UCSD-AML1 (cell line): ENCODE measurements around the gene KCNRG.
"Not testable (repeated sequence)": the region's sequence is repeated elsewhere in the genome, so short reads cannot be mapped to it uniquely, and the experiment has no call there.

ENCODE experiments used
- DNase-seq: peaks from one replicate; lab custom pipeline; 2025; ENCODE audit not compliant: unreplicated experiment; lab: John Stamatoyannopoulos, UW

The KCNRG gene

GRCh38 chr13:50011461-50011860 lies 3.8 kb upstream of the KCNRG start:
- DNase-seq = no peak

- no peak for DNase-seq
These were observed 2.7 kb upstream of the KCNRG start for GRCh38 chr13:50012396-50013169.

DNA sequence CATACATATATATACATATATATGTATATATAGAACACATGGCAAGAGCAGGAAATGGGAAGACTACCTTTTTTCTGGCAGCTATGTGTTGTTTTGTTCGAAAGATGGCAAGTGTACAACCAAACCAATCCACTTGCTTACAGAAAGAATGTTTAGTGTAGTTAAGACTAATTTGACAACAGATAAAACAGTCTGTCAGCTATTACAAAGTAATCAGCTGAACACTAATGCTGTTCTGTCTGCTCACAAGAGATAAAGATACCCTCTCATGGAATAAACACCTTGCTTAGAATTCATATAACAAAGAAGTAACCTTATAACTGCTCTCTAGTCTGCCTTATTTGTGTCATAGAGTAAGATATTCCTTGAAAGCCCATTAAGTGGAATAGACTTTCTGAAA lies 858 bp upstream of the KCNRG start:
- no peak for DNase-seq

- DNase-seq = no peak
These were observed 506 bp downstream of the KCNRG start for GRCh38 chr13:50015750-50016149.

- no peak for DNase-seq
These were observed 1.2 kb downstream of the KCNRG start for GRCh38 chr13:50016444-50016843.

DNA sequence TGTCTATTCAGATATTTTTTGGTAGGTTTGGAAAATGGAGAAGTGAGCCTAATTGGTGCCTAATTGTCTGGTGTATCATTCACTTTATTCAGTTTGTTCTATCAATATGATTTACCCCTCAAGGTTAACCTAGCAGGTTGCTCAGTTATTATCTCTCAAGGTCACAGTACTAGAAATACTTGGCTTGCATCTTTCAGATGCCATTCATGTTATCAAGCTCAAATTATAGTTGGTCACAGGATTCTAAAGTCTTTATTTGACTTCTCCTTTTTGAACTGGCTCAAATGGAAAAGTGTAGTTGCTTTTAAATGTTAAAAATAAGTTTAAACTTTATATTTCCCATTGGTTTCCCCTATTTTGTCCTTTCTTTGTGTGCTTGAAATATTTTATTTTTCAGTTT lies 2.6 kb downstream of the KCNRG start:
- DNase-seq = no peak

- DNase-seq = no peak
These were observed 10.2 kb downstream of the KCNRG start for GRCh38 chr13:50025436-50025835.

- DNase-seq = no peak
These were observed 11.7 kb downstream of the KCNRG start for GRCh38 chr13:50026788-50027473.

DNA sequence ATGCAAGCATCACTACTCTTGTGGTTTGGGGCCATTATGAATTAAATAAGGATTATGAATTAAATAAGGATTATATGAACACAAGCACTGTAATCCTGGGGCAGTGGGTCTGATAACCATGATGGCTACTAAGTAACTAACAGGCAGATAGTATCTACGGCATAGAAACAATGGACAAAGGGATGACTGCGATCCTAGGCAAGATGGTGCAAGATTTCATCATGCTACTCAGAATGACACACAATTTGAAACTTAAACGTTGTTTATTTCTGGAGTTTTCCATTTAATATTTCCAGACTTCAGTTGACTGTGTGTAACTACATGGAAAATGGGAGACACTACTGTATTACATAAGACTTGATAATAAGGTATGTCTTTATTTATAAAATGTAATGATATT lies 15.1 kb downstream of the KCNRG start:
- no peak for DNase-seq

DNA sequence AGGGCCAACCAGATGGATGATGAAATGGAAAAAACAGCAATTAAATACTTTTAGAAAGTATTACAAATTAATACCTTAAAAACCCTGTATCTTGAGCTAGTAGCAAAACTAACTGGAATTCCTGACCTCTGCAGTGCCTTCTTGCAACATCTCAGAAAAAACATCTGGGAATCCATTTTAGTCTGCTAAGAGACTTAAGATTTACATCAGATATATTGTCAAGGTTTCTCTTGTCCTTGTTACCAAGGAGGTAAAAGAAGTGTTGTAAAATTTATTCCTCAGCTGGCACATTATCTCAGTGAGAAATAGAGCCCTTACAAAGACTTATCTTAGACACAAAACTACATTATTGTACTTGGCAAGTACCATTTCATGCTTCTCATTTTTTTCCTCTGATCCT lies 18.5 kb downstream of the KCNRG start:
- DNase-seq = no peak

DNA sequence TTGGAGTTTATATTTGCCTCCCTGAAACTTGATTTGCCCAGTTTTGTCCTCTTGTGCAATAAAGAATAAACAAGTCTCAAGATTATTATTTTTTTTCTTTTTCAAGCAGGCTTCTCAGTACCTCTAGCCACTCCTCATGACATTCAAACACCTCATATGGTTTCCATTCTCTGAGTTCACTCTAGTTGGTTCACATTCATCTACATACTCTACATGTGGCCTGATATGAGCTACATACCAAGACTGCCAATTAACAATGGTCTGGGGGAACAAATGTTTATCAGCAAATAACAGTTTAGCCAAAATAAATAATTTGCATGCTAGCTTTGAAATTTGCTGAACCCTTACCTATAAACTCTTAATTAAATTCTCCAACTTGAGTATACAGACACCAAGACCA lies 22.5 kb downstream of the KCNRG start:
- no peak for DNase-seq

- no peak for DNase-seq
These were observed 23.0 kb downstream of the KCNRG start for GRCh38 chr13:50038266-50038665.

GRCh38 chr13:50052478-50052877 lies 37.2 kb downstream of the KCNRG start:
- no peak for DNase-seq

DNA sequence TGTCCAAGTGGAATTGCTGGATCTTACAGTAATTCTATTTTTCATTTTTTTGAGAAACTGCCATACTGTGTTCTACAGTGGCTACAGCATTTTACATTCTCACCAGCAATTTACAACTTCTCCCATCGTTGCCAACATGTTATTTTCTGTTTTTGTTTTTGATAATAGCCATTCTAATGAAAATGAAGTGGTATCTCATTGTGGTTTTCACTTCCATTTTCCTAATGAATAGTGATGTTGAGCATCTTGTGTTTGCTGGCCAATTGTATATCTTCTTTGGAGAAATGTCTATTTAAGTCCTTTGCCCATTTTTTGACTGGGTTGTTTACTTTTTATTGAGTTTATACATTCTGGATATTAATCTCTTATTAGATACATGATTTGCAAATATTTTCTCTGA lies 38.6 kb downstream of the KCNRG start:
- no peak for DNase-seq

GRCh38 chr13:50055454-50055853 lies 40.2 kb downstream of the KCNRG start:
- DNase-seq = no peak

DNA sequence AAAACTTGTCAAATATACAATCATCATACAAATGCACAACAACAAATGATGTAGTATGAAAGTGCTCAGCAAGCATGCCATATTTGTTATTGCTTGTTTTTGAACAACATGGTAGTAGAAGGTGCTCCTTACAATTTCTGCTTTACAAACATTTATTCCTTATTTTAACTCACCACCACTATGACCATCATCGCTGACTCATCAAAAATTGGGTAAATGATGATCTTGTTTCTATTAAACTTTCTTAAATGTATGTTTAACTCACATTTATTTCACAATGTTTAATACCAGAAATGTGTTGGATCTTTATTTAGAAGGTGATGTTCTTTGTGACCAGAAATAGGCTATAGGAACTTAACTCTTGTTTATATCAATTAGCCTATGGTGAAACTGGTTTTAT lies 45.5 kb downstream of the KCNRG start:
- DNase-seq = no peak

- not testable (repeated sequence) for DNase-seq
These were observed 47.1 kb downstream of the KCNRG start for GRCh38 chr13:50062336-50062735.

DNA sequence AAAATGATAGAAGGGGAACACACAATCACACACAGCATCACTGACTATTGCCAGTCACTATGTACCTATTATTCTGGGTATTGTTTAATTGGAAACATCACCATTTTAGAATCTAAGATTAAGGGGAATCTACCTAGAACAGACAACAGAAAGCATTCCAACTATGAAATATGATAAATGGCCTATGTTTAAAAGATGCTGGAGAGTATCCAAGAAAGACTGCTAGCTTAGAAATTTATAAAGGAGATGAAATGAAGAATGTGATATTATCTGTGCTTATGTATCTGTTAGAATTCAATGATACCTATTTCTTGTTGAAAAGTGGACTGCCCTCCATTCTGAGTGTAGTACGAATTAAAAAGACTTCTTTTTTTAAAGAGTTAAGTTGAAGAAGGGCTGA lies 50.5 kb downstream of the KCNRG start:
- no peak for DNase-seq

DNA sequence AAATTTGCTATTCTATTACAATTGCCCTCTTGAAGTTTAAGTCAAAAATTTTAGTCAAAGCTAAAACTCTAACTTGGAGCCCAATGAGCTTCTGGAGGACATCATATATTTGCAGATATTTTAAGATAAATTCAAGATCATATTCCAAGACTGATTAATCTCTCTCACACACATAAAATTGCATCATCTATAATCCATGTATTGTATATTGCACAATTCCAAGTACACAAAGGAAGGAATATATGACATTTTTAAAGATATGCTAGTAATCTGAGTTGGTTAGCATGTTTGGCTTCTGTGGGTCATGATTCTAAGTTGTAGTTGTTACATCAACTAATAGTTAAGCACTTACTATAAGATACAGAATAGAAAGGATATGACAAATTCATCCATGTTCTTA lies 53.3 kb downstream of the KCNRG start:
- no peak for DNase-seq

GRCh38 chr13:50069261-50069660 lies 54.0 kb downstream of the KCNRG start:
- DNase-seq = no peak

- no peak for DNase-seq
These were observed 54.9 kb downstream of the KCNRG start for GRCh38 chr13:50070186-50070585.
